Caco-2 (cell line): ENCODE measurements around the gene TLR2. TPM values are rescaled to one million over a fixed set of nuclear protein-coding genes. Genes with fewer than 3 reads are reported as not detected.
"Not testable (repeated sequence)": the region's sequence is repeated elsewhere in the genome, so short reads cannot be mapped to it uniquely, and the experiment has no call there.

Experiments
- BruUV-seq: library from RNA; stranded (reverse); fragments of 400-500 nt; replicated peaks from 2 replicates; lab custom pipeline; 2021; lab: Mats Ljungman, UMichigan
- CTCF ChIA-PET: fragments of 300-600 bp; sonication (Branson Sonifier 250); formaldehyde crosslinking; loops from one replicate; lab custom pipeline; 2022; ENCODE audit warnings: antibody characterized with exemption; lab: Charles Lee
- POLR2A ChIA-PET: fragments of 300-600 bp; sonication (Branson Sonifier 250); formaldehyde crosslinking; loops from one replicate; lab custom pipeline; 2022; ENCODE audit warnings: antibody characterized with exemption; lab: Charles Lee
- DNase-seq, 2 experiments: peaks; one replicate each; pipeline versions ENCODE4 v3.0.0 to v3.0.0-alpha.2; 2020 to 2022
- H3K27me3 ChIP-seq: replicated peaks from 2 replicates; pipeline ENCODE4 v1.6.0; 2011; ENCODE audit warnings: low read length; ENCODE audit not compliant: control insufficient read depth, insufficient read depth
- H3K36me3 ChIP-seq: 2 replicates; pipeline ENCODE4 v1.5.1; 2011; ENCODE audit warnings: low read length; ENCODE audit not compliant: control insufficient read depth, insufficient read depth
- H3K4me1 ChIP-seq: fragments of 250-450 bp; sonication (Bioruptor Pico); 2 replicates; pipeline ENCODE4 v1.5.1; 2020; ENCODE audit warnings: mild to moderate bottlenecking
- H3K4me3 ChIP-seq: 2 replicates; pipeline ENCODE4 v1.5.1; 2011; ENCODE audit warnings: low read depth, mild to moderate bottlenecking, control low read depth, low read length
- H3K9me3 ChIP-seq: fragments of 250-450 bp; sonication (Bioruptor Pico); 2 replicates; pipeline ENCODE4 v1.5.1; 2020; ENCODE audit warnings: mild to moderate bottlenecking, moderate library complexity
- H3K27ac Mint-ChIP-seq: one replicate; pipeline ENCODE4 v1.8.0; 2022; ENCODE audit warnings: mixed read lengths; ENCODE audit not compliant: unreplicated experiment
- H3K27me3 Mint-ChIP-seq: one replicate; pipeline ENCODE4 v1.8.0; 2022; ENCODE audit warnings: mixed read lengths; ENCODE audit not compliant: insufficient read depth, unreplicated experiment
- H3K36me3 Mint-ChIP-seq: one replicate; pipeline ENCODE4 v1.8.0; 2022; ENCODE audit warnings: mild to moderate bottlenecking, mixed read lengths; ENCODE audit not compliant: insufficient read depth, unreplicated experiment
- H3K4me1 Mint-ChIP-seq: one replicate; pipeline ENCODE4 v1.8.0; 2022; ENCODE audit warnings: low read depth, mixed read lengths; ENCODE audit not compliant: unreplicated experiment
- H3K4me3 Mint-ChIP-seq: one replicate; pipeline ENCODE4 v1.8.0; 2022; ENCODE audit warnings: mild to moderate bottlenecking, moderate library complexity, mixed read lengths; ENCODE audit not compliant: unreplicated experiment
- H3K9me3 Mint-ChIP-seq: one replicate; pipeline ENCODE4 v1.8.0; 2022; ENCODE audit warnings: mixed read lengths; ENCODE audit not compliant: unreplicated experiment
- intact Hi-C: fragments of 100-400 bp; cut with micrococcal nuclease; formaldehyde crosslinking; loops from one replicate; pipeline ENCODE4 v1.10.0; 2022; ENCODE audit not compliant: unreplicated experiment
- total RNA-seq: library from RNA; stranded (reverse); gene quantifications from 2 replicates; pipeline ENCODE4 v1.2.3, GENCODE V29; 2022
- TF ChIP-seq, protein P1 (sequence below), 2 experiments: fragments of 200-600 bp in 1 of 2; IDR thresholded peaks; 1 replicate in 1 of 2; 2 replicates in 1 of 2; pipeline versions ENCODE4 v1.5.1 to v1.8.0; 2011 to 2022; ENCODE audit warnings: antibody characterized with exemption in 1 of 2, control low read depth in 1 of 2, inconsistent platforms in 1 of 2, low read depth in 1 of 2, low read length in 1 of 2, mild to moderate bottlenecking in 1 of 2, moderate library complexity in 1 of 2; ENCODE audit not compliant: insufficient read depth in 1 of 2, severe bottlenecking in 1 of 2, unreplicated experiment in 1 of 2

Gene TLR2
- total RNA-seq, 1 experiment from 2014 or later: 11.0 TPM

DNA sequence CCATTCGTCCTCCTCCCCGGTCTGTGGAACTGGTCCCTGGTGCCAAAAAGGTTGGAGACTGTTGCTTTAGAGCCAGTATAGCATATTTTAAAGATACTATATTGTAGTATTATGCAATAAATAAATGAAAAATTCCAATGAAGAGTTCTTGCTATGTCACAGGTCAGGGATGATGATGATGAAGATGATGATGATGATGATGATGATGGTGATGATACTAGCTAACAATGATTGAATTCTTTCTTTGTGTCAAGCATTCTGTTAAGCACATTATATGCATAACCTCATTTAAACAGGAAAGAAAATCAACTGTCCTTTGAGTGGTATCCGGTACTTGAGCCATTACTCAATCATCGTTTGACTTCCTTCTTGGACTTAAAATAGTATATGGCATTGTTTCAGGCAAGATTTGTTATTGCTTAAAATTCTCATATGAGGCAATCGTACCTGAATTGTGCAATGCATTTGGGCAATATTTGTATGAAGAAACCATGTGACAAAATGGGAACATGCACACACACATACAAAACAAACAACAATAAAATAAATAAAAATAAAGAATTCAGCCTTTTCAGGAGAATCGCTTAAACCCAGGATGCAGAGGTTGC lies 22.8 kb upstream of the TLR2 start:
- H3K4me3 Mint-ChIP-seq: no peak overlapping the region
- intact Hi-C loops: loop anchor here (2.0 kb wide), 1 partner anchor 61 kb away; no protein-coding TSS in a partner anchor
- H3K4me1 Mint-ChIP-seq: no peaks in the 10 kb centered on the region
- H3K27me3 Mint-ChIP-seq: peaks cover 3% of the 10 kb centered on the region
- no peak overlapping the region for H3K4me3 ChIP-seq
- TF ChIP-seq, protein P1, sequence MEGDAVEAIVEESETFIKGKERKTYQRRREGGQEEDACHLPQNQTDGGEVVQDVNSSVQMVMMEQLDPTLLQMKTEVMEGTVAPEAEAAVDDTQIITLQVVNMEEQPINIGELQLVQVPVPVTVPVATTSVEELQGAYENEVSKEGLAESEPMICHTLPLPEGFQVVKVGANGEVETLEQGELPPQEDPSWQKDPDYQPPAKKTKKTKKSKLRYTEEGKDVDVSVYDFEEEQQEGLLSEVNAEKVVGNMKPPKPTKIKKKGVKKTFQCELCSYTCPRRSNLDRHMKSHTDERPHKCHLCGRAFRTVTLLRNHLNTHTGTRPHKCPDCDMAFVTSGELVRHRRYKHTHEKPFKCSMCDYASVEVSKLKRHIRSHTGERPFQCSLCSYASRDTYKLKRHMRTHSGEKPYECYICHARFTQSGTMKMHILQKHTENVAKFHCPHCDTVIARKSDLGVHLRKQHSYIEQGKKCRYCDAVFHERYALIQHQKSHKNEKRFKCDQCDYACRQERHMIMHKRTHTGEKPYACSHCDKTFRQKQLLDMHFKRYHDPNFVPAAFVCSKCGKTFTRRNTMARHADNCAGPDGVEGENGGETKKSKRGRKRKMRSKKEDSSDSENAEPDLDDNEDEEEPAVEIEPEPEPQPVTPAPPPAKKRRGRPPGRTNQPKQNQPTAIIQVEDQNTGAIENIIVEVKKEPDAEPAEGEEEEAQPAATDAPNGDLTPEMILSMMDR (IDR thresholded peaks at IDR 0.05; ENCODE audit: insufficient read depth in 1 of 2, low read depth in 1 of 2, low read length in 1 of 2, severe bottlenecking in 1 of 2, unreplicated experiment in 1 of 2): no peak
- no peaks in the 10 kb centered on the region for H3K27me3 ChIP-seq
- POLR2A ChIA-PET: no interaction called here
- no peak overlapping the region for H3K27ac Mint-ChIP-seq
- H3K36me3 Mint-ChIP-seq: no peaks in the 10 kb centered on the region
- H3K9me3 Mint-ChIP-seq: peaks cover 18% of the 10 kb centered on the region
- no peaks in the 10 kb centered on the region for H3K36me3 ChIP-seq
- no peak for DNase-seq
- BruUV-seq: no TSS peak
- H3K9me3 ChIP-seq: 0 out of 2 replicates have a peak, but pooled peaks cover 5% of the 10 kb centered on the region
- CTCF ChIA-PET: no interaction called here
- H3K4me1 ChIP-seq: peaks cover 7% of the 10 kb centered on the region

DNA sequence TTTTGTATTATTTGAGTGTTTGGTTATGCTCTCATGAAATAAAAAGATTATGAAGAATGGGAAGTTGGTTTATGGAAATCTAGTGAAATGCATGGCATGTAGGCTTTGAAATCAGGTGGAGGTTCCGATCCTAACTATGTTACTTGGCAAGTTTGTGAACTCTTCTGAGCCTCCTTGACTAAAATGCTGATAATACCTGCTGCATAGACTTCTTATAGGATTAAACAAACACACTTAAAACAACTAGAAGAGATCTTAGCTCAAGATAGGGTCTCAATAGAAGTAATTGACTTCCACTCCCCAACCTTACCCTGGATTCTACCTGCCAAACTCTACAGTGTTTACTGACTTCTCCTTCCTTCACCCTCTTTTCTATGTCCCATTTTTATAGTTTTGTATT lies 22.2 kb upstream of the TLR2 start:
- intact Hi-C loops: loop anchor here (2.0 kb wide), 1 partner anchor 61 kb away; no protein-coding TSS in a partner anchor
- ChIA-PET POLR2A (no interaction called here), CTCF (no interaction called here)
- no TSS peak for BruUV-seq
- no peak overlapping the region for H3K4me3 Mint-ChIP-seq
- H3K9me3 Mint-ChIP-seq: peaks cover 21% of the 10 kb centered on the region
- no peaks in the 10 kb centered on the region for H3K36me3 Mint-ChIP-seq
- peaks cover 5% of the 10 kb centered on the region for H3K4me1 Mint-ChIP-seq
- H3K4me3 ChIP-seq: no peak overlapping the region
- peaks cover 13% of the 10 kb centered on the region for H3K4me1 ChIP-seq
- 0 out of 2 replicates have a peak, but pooled peaks cover 6% of the 10 kb centered on the region for H3K9me3 ChIP-seq
- TF ChIP-seq, protein P1 (IDR thresholded peaks at IDR 0.05; ENCODE audit: insufficient read depth in 1 of 2, low read depth in 1 of 2, low read length in 1 of 2, severe bottlenecking in 1 of 2, unreplicated experiment in 1 of 2): no peak
- no peaks in the 10 kb centered on the region for H3K27me3 ChIP-seq
- no peaks in the 10 kb centered on the region for H3K27me3 Mint-ChIP-seq
- no peak for DNase-seq
- H3K27ac Mint-ChIP-seq: no peak overlapping the region
- H3K36me3 ChIP-seq: no peaks in the 10 kb centered on the region

DNA sequence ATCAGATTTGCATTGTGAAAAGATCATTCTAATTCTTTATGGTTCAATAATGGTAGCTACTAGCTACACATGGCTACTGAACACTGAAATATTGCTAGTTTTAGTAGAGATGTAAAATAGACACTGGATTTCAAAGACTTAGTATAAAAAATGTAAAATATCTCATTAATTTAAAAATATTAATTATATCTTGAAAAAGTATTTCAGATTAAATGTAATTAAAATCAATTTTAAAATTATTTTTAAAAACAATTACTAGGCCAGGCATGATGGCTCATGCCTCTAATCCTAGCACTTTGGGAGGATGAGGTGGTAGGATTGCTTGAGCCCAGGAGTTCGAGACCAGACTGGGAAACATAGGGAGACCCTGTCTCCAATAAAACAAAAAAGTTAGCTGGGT lies 20.4 kb upstream of the TLR2 start:
- Mint-ChIP-seq H3K4me1 (peaks cover 9% of the 10 kb centered on the region), H3K27me3 (no peaks in the 10 kb centered on the region), H3K27ac (no peak overlapping the region), H3K4me3 (no peak overlapping the region), H3K36me3 (no peaks in the 10 kb centered on the region), H3K9me3 (peaks cover 34% of the 10 kb centered on the region)
- intact Hi-C loops: no loop called here
- no TSS peak for BruUV-seq
- Histone ChIP-seq H3K36me3 (no peaks in the 10 kb centered on the region), H3K4me1 (peaks cover 16% of the 10 kb centered on the region), H3K27me3 (no peaks in the 10 kb centered on the region), H3K4me3 (no peak overlapping the region), H3K9me3 (0 out of 2 replicates have a peak, but pooled peaks cover 6% of the 10 kb centered on the region)
- TF ChIP-seq, protein P1 (IDR thresholded peaks at IDR 0.05; ENCODE audit: insufficient read depth in 1 of 2, low read depth in 1 of 2, low read length in 1 of 2, severe bottlenecking in 1 of 2, unreplicated experiment in 1 of 2): no peak
- ChIA-PET POLR2A (no interaction called here), CTCF (no interaction called here)
- DNase-seq: no peak

DNA sequence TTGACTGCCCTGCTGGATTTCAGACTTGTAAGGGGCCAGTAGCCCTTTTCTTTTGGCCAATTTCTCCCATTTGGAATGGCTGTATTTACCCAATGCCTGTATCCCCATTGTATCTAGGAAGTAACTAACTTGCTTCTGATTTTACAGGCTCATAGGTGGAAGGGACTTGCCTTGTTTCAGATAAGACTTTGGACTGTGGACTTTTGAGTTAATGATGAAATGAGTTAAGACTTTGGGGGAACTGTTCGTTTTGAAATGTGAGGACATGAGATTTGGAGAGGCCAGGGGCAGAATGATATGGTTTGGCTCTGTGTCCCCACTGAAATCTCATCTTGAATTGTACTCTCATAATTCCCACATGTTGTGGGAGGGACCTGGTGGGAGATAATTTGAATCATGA lies 17.6 kb upstream of the TLR2 start:
- POLR2A ChIA-PET, H3K36me3 Mint-ChIP-seq, H3K27me3 Mint-ChIP-seq, H3K4me3 Mint-ChIP-seq, H3K27me3 ChIP-seq, intact Hi-C loops, BruUV-seq, H3K4me1 Mint-ChIP-seq, DNase-seq, H3K36me3 ChIP-seq, H3K9me3 ChIP-seq, CTCF ChIA-PET, H3K4me3 ChIP-seq: not testable (repeated sequence)
- Mint-ChIP-seq H3K27ac (peak overlapping the region; percentile 63), H3K9me3 (peaks cover 34% of the 10 kb centered on the region)
- H3K4me1 ChIP-seq: peaks cover 16% of the 10 kb centered on the region
